Measurements from ENCODE around the gene CARMIL1. TPM values are rescaled to one million over a fixed set of nuclear protein-coding genes. Genes with fewer than 3 reads are reported as not detected.

CARMIL1 gene
- total RNA-seq, 2 experiments from 2014 or later: 5.0 to 5.4 TPM

GRCh38 chr6:25414168-25414567 is 135.0 kb downstream of the CARMIL1 start:
- Mint-ChIP-seq H3K36me3 (ENCODE audit: low read depth) (peaks cover 7% of the 10 kb centered on the region), H3K4me3 (no peak overlapping the region), H3K27me3 (no peaks in the 10 kb centered on the region), H3K4me1 (peaks cover 39% of the 10 kb centered on the region), H3K27ac (no peak overlapping the region), H3K9me3 (no peaks in the 10 kb centered on the region)
- ChIA-PET CTCF (interaction anchor here (1.1 kb wide), 1 partner anchor 10 kb away, joined by 4 read pairs; no protein-coding TSS in a partner anchor), POLR2A (no interaction called here)
- no peak for DNase-seq

DNA sequence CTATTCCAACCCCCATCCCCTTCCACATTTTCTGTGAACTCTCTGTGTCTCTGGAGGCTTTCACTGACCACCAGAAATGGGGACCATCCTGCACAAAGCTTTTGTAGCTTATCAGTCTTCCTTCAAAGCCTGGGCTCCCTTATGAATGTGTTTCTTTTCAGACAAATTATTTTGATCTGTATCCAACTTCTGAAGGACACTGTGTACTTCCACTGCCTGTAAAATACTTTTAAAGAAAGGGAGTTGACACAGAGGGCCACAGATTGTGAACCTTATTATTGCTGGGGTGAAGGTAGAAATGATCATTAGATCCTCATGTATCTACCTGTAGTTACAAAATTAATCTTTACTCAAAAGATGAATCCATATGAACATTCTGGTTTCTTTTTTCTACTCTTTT is 135.6 kb downstream of the CARMIL1 start:
- ChIA-PET CTCF (interaction anchor here (0.7 to 1.1 kb wide), 2 partner anchors 11 to 12 kb away, joined by 3 to 4 read pairs; no protein-coding TSS in a partner anchor), POLR2A (no interaction called here)
- Mint-ChIP-seq H3K4me1 (peaks cover 34% of the 10 kb centered on the region), H3K27me3 (no peaks in the 10 kb centered on the region), H3K9me3 (no peaks in the 10 kb centered on the region), H3K27ac (no peak overlapping the region), H3K36me3 (ENCODE audit: low read depth) (peaks cover 7% of the 10 kb centered on the region), H3K4me3 (no peak overlapping the region)
- no peak for DNase-seq

DNA sequence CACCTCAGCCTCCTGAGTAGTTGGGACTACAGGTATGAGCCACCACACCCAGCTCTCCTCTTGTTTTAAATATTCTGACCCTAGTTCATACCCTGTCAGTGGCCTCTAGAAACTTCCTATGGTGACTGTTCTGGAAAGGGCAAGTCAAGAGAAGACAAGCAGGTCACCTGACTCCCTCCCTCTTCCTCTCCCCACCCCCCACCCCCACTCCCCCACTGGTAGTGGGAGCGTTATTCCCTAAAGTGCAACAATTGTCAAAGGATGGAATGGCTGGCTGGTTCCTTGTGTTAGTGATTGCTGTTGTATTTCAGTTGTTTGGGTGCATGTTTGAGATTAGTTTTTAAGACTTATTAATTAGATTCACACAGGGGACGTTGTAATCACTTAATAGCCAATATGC is 136.1 kb downstream of the CARMIL1 start:
- Mint-ChIP-seq H3K27ac (no peak overlapping the region), H3K36me3 (ENCODE audit: low read depth) (peaks cover 7% of the 10 kb centered on the region), H3K4me3 (no peak overlapping the region), H3K27me3 (no peaks in the 10 kb centered on the region), H3K4me1 (peaks cover 29% of the 10 kb centered on the region), H3K9me3 (no peaks in the 10 kb centered on the region)
- ChIA-PET POLR2A (no interaction called here), CTCF (interaction anchor here (0.7 kb wide), 1 partner anchor 13 kb away, joined by 3 read pairs; no protein-coding TSS in a partner anchor)
- DNase-seq: no peak

- Mint-ChIP-seq H3K27me3 (no peaks in the 10 kb centered on the region), H3K36me3 (ENCODE audit: low read depth) (peaks cover 7% of the 10 kb centered on the region), H3K27ac (no peak overlapping the region), H3K9me3 (no peaks in the 10 kb centered on the region), H3K4me1 (peaks cover 27% of the 10 kb centered on the region), H3K4me3 (no peak overlapping the region)
- DNase-seq: no peak
- POLR2A ChIA-PET: no interaction called here
- CTCF ChIA-PET: no interaction called here
Observed at GRCh38 chr6:25415701-25416100, 136.5 kb downstream of the CARMIL1 start.

GRCh38 chr6:25417046-25417605 is 138.0 kb downstream of the CARMIL1 start:
- Mint-ChIP-seq H3K27me3 (no peaks in the 10 kb centered on the region), H3K36me3 (ENCODE audit: low read depth) (no peaks in the 10 kb centered on the region), H3K4me1 (peaks cover 18% of the 10 kb centered on the region), H3K4me3 (no peak overlapping the region), H3K9me3 (no peaks in the 10 kb centered on the region), H3K27ac (no peak overlapping the region)
- no peak for DNase-seq
- ChIA-PET POLR2A (no interaction called here), CTCF (interaction anchor here (0.8 kb wide), 1 partner anchor 12 kb away, joined by 3 read pairs; no protein-coding TSS in a partner anchor)

DNA sequence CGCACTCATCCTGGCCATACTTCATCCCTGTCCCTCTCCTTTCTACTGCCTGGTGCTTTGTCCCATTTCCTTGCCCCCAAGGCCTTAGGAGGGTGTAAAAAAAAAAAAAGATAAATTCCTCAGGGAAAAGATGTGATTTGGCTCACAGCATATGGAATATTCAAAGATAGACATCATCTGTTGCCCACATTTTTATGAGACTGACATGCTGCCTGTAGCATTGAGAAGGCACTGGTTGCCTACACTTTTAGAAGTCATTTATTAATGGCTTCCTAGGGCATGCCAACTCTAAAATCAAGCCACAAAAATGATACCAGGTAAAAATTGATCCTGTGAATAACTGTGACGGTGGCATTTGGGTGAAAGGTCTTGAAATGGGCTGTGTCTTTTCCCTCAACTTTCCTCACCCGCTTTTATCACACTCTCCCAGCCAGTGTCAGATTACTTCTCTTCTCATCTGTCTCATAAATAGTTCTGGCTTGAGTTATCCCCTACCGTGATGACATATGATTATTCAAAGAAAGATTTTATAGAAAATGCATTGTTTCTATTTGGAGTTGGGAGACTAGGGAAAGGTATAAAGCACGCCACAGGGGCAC is 139.4 kb downstream of the CARMIL1 start:
- ChIA-PET CTCF (interaction anchor here (1.4 kb wide), 1 partner anchor 17 kb away, joined by 5 read pairs; no protein-coding TSS in a partner anchor), POLR2A (no interaction called here)
- no peaks in the 10 kb centered on the region for H3K27me3 Mint-ChIP-seq
- no peak overlapping the region for H3K27ac Mint-ChIP-seq
- H3K4me3 Mint-ChIP-seq: no peak overlapping the region
- H3K9me3 Mint-ChIP-seq: no peaks in the 10 kb centered on the region
- no peak for DNase-seq
- peaks cover 8% of the 10 kb centered on the region for H3K4me1 Mint-ChIP-seq
- no peaks in the 10 kb centered on the region for H3K36me3 Mint-ChIP-seq (ENCODE audit: low read depth)

GRCh38 chr6:25419879-25420278 is 140.7 kb downstream of the CARMIL1 start:
- Mint-ChIP-seq H3K4me3 (no peak overlapping the region), H3K36me3 (ENCODE audit: low read depth) (no peaks in the 10 kb centered on the region), H3K9me3 (no peaks in the 10 kb centered on the region), H3K27me3 (no peaks in the 10 kb centered on the region), H3K4me1 (no peaks in the 10 kb centered on the region), H3K27ac (no peak overlapping the region)
- POLR2A ChIA-PET: no interaction called here
- DNase-seq: no peak
- CTCF ChIA-PET: interaction anchor here (1.4 kb wide), 1 partner anchor 15 kb away, joined by 5 read pairs; no protein-coding TSS in a partner anchor

DNA sequence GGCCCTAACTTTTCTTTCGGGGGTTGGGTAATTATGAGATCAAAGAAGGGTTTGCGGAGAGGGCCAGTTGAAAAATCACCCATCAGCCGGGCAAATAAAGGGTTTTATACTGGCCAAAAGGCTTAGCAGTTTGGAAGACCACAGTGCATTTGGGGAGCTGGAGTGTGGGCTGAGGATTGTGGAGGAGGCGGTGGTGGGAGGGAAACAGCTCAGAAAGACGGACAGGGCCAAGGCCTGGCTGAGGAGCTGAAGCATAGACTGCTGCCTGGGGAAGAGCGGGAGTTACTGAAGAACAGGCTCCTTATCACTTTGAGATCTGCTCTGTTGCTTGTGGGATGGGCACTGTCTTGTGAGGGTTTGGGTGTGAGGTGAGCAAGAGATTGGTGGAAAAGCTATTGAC is 144.2 kb downstream of the CARMIL1 start:
- no peak overlapping the region for H3K27ac Mint-ChIP-seq
- ChIA-PET POLR2A (no interaction called here), CTCF (no interaction called here)
- no peak overlapping the region for H3K4me3 Mint-ChIP-seq
- DNase-seq: no peak
- H3K27me3 Mint-ChIP-seq: no peaks in the 10 kb centered on the region
- H3K36me3 Mint-ChIP-seq (ENCODE audit: low read depth): no peaks in the 10 kb centered on the region
- no peaks in the 10 kb centered on the region for H3K4me1 Mint-ChIP-seq
- no peaks in the 10 kb centered on the region for H3K9me3 Mint-ChIP-seq

- ChIA-PET POLR2A (no interaction called here), CTCF (no interaction called here)
- Mint-ChIP-seq H3K4me1 (no peaks in the 10 kb centered on the region), H3K27ac (no peak overlapping the region), H3K4me3 (no peak overlapping the region), H3K36me3 (ENCODE audit: low read depth) (no peaks in the 10 kb centered on the region), H3K27me3 (no peaks in the 10 kb centered on the region), H3K9me3 (no peaks in the 10 kb centered on the region)
- DNase-seq: no peak
Observed at GRCh38 chr6:25424303-25424702, 145.1 kb downstream of the CARMIL1 start.

- H3K9me3 Mint-ChIP-seq: no peaks in the 10 kb centered on the region
- no peaks in the 10 kb centered on the region for H3K36me3 Mint-ChIP-seq (ENCODE audit: low read depth)
- POLR2A ChIA-PET: no interaction called here
- H3K4me1 Mint-ChIP-seq: no peaks in the 10 kb centered on the region
- no peak overlapping the region for H3K4me3 Mint-ChIP-seq
- H3K27me3 Mint-ChIP-seq: no peaks in the 10 kb centered on the region
- CTCF ChIA-PET: interaction anchor here (1.2 kb wide), 1 partner anchor 31 kb away, joined by 5 read pairs; no protein-coding TSS in a partner anchor
- no peak overlapping the region for H3K27ac Mint-ChIP-seq
- DNase-seq: no peak
Observed at GRCh38 chr6:25427549-25427948, 148.4 kb downstream of the CARMIL1 start.

DNA sequence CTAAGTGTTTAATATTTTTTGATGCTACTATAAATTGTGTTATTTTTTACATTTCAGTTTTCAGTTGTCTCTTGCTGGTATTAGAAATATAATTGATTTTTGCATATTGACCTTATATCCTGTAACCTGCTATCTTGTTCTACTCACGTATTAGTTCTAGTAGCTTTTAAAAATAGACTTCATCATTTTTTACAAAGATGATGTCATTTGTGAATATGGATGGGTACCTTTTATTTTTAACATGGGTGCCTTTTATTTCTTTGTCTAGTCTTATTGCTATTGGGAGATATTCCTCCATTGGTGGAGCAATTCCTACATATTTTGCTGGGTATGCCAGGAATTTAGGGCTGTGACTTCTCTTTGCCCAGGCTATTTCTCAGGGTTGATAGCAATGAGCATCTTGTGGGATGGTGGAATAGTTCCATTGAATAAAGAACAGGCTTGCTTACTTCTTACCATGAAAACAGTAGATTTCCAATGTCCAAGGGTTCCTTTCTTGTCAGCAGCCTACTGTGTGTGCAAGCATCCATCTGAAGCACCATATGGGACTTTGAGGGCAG is 149.7 kb downstream of the CARMIL1 start:
- Mint-ChIP-seq H3K4me3 (no peak overlapping the region), H3K9me3 (no peaks in the 10 kb centered on the region), H3K27ac (no peak overlapping the region), H3K27me3 (no peaks in the 10 kb centered on the region), H3K36me3 (ENCODE audit: low read depth) (no peaks in the 10 kb centered on the region), H3K4me1 (no peaks in the 10 kb centered on the region)
- CTCF ChIA-PET: interaction anchor here (1.2 kb wide), 1 partner anchor 29 kb away, joined by 5 read pairs; no protein-coding TSS in a partner anchor
- DNase-seq: no peak
- POLR2A ChIA-PET: no interaction called here

DNA sequence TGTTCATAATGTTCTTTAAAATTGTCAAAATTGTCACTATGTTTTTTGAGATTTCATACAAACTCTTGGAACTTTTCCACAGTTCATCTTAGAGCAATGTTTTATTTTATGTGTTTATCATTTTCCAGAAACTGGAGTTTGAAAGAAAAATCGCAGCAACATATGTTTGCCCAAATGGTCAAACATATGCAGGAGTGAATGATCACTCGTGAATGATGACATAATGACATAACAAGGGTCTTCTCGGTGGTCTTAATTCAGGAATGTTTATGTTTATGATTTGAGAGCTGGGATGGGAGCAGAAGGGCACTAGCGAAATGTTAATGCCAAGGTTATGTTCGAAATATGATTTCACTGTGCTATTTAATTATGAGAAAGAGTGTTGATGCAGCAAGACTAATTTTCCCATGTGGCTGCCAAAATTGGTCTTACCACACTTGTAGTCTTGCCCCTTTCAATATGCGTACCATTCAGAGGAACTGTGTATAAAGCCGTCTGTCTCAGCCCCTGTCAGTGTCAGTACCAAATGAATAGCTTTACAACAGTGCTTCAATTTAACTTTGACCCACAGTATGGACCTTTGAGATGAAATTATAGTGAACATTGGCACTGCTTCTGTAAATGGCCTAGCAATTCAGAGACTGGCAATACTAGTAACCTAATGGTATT is 152.3 kb downstream of the CARMIL1 start:
- no peak overlapping the region for H3K4me3 Mint-ChIP-seq
- no peak for DNase-seq
- ChIA-PET POLR2A (no interaction called here), CTCF (no interaction called here)
- H3K4me1 Mint-ChIP-seq: no peaks in the 10 kb centered on the region
- no peaks in the 10 kb centered on the region for H3K27me3 Mint-ChIP-seq
- no peaks in the 10 kb centered on the region for H3K36me3 Mint-ChIP-seq (ENCODE audit: low read depth)
- H3K9me3 Mint-ChIP-seq: no peaks in the 10 kb centered on the region
- H3K27ac Mint-ChIP-seq: no peak overlapping the region

DNA sequence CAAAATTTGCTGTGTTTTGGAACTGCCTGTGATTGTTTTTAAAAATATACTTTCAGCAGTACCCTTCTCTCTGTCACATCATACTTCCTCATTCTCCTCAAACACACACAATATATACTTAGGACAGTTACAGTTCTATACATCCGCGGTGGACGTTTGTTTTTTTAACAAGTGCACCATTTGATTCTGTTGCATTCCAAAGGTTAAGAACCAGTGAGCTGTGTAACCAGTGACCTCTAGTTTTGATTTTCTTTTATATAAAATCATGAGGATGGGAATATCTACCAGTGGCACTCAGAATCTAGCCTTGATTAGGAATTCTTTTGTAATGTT is 152.8 kb downstream of the CARMIL1 start:
- Mint-ChIP-seq H3K4me1 (no peaks in the 10 kb centered on the region), H3K36me3 (ENCODE audit: low read depth) (no peaks in the 10 kb centered on the region), H3K27ac (no peak overlapping the region), H3K9me3 (no peaks in the 10 kb centered on the region), H3K4me3 (no peak overlapping the region), H3K27me3 (no peaks in the 10 kb centered on the region)
- CTCF ChIA-PET: no interaction called here
- POLR2A ChIA-PET: no interaction called here
- no peak for DNase-seq

All from activated CD4-positive, alpha-beta T cell treated with anti-CD3 and anti-CD28 coated beads, Interleukin-2, amount 10 ng/mL, durations not matched to agents 7 days and 5 days (primary cell).